GM18526 (cell line): ENCODE measurements around the gene INHBE.
A peak's percentile ranks its signal among the peaks of the same experiment; 100 is the strongest.

Experiments used
- POLR2A ChIP-seq: IDR thresholded peaks from 3 replicates; pipeline ENCODE4 v1.6.1; 2011; ENCODE audit not compliant: insufficient read length; ENCODE audit errors: extremely low read depth

Gene INHBE, protein sequence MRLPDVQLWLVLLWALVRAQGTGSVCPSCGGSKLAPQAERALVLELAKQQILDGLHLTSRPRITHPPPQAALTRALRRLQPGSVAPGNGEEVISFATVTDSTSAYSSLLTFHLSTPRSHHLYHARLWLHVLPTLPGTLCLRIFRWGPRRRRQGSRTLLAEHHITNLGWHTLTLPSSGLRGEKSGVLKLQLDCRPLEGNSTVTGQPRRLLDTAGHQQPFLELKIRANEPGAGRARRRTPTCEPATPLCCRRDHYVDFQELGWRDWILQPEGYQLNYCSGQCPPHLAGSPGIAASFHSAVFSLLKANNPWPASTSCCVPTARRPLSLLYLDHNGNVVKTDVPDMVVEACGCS

DNA sequence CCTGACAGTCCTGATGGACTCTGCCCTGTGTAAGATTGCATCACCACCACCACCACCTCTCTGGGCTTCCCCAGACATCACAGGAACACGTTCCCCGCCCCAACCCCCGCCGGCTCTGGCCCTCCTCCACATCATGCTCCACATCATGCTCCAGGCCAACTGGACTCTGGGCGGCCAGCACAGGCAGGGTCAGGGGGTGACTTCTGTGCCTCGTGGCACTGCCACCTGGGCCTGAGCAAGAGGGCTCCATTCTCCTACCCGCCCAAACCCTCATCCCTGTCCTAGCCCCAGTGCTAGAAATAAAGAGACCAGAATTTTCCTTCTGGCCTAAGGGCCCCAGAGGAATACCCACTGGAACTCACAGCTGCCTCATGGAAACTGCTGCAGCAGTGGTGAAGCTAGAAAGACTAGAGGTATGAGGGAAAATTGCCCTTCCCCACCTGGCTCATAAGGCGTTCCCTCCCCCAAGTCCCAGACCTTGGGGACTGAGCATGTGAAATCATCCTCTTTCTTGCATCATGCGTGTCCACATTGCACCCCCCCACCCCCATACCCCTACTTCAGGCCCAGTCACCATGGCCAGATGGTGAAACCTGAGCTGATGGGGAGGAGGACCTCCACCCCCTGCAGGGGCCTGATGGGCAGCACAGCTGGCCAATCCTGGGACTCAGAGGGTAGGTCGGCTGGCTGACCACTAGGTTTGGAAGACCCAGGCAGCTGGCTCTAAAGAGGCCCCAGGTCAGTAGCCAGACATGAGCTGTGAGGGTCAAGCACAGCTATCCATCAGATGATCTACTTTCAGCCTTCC is at the start of gene INHBE:
Gene INHBE, plus strand, starts transcription at position 742 of the 808 bp plus-strand sequence. CDS start 230 bp downstream, outside the sequence.
- no peak for TF ChIP-seq POLR2A

DNA sequence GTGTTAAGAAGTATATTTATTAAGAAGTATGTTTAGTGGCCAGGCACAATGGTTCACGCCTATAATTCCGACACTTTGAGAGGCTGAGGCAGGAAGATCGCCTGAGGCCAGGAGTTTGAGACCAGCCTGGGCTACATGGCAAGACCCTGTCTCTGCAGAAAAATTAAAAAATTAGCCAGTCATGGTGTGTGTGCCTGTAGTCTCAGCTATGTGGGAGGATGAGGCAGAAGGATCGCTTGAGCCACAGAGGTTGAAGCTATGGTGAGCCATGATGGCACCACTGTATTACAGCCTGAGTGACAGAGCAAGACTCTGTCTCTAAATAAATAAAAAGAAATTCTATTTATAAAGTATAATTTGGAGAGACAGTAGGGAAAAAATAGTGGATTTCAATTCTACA is 44.6 kb upstream of the INHBE start:
- no peak for TF ChIP-seq POLR2A

DNA sequence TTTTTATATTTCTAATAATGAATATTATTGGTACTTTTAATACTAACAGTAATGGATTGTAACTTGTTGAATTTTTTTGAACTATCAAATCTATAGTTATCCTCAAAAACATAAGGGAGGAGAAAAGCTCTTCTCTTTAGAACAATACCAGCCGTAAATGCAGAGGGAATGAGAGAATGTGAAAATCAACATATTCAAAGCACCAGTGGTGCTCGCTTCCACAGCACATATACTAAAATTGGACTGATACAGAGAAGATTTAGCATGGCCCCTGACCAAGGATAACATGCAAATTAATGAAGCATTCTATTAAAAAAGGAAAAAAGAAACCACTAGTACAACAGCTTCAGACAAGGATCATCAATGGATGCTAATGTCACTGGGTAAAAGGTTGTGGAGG is 40.0 kb upstream of the INHBE start:
- no peak for TF ChIP-seq POLR2A

DNA sequence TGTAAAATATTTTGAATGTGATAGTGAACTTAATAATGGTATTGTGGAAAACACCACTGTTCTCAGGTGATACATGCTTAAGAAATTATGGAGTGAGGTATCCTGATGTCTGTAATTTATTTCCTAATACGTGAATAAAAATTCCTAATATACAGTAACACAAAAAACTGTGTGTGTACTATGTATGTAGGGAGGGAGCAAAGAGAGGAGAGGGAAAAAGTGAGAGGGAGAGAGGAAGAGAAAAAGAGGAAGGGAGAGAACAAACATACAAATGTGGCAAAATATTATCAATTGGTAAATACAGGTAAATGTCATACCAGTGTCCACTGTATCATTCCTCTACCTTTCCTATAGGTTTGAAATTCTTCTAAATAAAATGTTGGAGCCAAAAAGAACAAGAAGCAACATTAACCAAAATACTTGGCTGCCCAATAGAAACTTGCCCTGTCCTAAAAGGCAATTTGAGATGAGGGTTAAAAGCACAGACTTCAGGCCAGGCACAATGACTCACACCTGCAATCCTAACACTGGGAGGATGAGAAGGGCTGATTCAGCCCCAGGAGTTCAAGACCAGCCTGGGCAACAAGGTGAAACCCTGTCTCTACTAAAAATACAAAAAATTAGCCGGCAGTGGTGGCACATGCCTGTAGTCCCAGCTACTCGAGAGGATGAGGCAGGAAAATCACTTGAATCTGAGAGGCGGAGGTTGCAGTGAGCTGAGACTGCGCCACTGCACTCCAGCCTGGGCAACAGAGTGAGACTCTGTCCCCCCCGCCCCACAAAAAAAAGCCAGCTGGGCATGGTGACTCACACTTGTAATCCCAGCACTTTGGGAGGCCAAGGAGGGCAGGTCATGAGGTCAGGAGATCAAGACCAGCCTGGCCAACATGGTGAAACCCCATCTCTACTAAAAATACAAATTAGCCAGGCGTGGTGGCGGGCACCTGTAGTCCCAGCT is 38.8 kb upstream of the INHBE start:
- TF ChIP-seq POLR2A = no peak

DNA sequence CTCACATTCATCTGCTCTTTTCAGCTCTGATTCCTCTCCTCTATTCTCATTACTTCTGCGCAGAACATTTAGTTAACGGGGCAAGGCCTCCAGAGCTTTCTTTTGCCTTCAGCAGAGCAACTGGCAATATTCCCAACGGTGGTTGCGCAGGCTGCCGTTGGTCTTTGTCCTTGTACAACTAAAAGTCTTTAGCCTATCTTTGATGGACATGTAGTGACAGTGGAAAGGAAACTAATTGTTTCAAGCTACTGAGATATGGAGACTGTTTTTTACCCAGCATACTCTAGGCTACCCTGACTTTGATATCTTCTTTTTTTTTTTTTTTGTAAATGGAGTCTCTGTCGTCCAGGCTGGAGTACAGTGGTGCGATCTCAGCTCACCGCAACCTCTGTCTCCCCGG is 36.9 kb upstream of the INHBE start:
- TF ChIP-seq POLR2A = no peak

DNA sequence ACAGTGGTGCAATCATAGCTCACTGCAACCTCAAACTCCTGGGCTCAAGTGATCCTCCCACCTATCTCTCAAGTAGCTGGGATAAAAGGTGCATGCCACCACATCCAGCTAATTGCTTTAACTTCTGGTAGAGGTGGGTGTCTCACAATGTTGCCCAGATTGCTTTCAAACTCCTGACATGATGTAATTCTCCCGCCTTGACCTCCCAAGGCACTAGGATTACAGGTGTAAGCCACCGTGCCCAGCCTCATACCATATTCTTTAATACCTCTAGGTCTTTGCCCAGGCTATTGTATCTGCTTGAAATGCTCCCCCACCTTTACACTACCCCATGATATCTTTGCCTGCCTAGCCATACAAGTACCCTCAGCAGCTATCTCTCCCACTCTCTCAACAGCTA is 35.6 kb upstream of the INHBE start:
- TF ChIP-seq POLR2A = no peak

DNA sequence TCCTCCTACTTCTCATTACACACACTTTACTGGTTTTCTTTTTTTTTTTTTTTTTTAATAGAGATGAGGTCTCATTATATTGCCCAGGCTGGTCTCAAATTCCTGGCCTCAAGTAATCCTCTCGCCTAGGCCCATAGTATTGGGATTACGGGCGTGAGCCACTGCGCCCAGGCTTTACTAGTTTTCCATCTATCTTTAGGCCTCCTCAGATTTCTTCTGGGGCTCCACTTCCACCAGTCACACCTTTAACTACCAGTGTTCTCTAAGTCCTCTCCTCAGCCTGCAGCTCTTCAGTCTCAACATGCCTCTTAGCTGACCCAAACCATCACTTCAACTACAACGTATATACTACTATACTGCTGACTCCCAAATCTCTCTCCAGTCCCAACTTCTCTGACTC is 34.6 kb upstream of the INHBE start:
- no peak for TF ChIP-seq POLR2A

DNA sequence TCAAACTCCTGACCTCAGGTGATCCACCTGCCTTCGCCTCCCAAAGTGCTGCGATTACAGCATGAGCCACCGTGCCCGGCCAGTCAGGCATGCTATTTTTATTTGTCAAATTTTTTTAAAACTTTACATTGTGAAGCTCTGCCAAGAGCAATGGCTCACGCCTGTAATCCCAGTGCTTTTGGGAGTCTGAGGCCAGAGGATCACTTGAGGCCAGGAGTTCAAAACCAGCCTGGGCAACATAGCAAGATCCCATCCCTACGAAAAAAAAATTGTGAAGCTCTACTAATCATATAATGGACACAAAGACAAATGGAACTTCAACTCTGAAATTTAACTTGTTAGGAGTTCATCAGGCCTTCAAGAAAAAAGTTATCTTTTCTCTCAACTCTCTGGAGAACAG is 26.1 kb upstream of the INHBE start:
- no peak for TF ChIP-seq POLR2A

DNA sequence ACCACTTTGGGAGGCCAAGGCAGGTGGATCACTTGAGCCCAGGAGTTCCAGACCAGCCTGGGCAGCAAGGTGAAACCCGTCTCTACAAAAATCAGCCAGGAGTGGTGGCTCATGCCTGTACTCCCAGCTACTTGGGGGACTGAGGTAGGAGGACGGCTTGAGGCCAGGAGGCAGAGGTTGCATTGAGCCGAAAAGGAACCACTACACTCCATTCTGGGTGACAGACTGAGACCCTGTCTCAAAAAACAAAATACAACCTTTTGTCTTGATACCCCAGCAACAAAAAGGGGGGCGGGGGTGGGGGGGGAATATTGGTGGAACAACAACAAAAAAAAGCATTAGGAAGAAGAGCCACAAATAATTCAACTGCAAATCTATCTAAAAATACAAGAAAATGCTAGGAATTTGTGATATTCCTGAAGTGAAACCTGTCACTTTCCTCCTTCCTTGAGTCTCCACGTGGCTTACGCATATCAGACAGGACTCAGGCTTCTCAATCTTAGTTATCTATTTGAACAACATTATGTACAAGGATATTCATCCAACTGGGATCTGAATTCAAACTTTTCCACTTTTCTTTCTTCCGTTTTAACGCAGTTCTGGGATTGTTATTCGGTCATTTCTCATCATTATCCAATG is 25.5 kb upstream of the INHBE start:
- TF ChIP-seq POLR2A = no peak

DNA sequence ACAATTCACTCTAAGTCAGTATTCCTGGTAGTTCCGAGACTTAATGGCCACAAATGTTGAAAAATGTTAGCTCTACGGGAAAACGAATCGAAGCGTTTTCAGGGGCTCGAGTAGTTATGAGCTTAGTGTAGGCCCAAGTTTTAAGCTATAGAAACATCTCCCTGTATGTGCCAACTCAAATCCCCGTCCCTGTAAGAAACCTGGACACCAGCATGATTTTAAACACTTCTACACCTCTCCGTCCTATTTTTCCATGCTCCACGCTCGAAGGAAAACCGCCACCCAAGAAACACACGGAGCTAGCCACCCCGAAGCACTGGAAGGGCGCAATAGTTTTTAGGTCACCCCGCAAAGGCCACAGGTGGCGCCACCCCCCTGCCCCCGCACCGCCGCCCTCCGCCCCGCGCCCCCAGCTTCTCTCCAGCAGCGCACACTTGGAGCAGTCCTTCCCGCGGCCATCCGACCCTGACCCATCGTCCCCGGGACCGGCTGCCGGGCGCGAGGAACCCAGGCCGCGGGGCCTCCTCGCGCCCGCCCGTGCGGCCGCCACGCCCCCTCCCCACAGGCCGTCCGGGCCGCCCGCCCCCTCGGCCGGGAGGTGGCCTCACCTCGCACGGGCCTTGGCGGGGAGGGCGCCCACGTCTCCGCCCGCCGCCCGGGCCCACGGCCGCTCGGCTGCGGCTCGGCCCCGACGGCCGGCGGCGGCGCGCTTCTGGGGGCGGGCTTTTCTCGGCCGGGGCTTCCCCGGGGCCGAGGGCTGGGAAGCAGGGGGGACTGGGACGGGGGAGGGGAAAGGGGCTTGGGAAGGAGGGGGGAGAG is 24.8 kb upstream of the INHBE start:
- no peak for TF ChIP-seq POLR2A

DNA sequence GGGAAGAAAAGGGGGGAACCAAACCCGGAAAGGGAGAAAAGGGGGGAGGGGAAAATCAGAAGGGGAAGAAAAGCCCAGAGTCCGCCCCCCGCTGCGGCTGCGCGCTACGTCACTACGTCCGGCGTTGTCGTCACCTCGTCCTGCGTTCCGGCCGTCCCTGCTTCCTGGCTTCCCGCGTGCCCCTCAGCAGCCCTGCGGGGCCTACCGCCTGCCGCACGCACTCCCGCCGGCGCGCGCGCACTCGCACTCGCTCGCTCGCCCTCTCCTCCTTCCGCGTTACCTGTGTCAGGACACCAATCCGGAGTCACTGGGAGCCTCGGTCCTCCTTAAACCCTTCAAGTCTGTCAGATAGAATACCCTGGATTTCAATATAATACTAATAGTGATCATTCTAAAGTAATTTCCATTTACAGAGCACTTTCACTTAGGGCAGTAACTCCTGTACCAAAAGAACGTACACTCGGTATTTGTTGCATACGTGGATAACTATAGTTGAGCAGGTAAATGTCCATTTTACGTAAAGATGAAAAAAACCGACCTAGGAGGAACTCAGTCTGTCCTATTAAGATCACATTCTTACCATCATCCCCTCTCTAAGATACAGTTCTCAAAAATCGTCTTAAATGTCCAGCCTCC is 24.1 kb upstream of the INHBE start, which contains the start of gene R3HDM2:
Gene R3HDM2, minus strand, starts transcription at position 113 of the 636 bp plus-strand sequence. CDS start 120,615 bp downstream, outside the sequence.
- TF ChIP-seq POLR2A = peak; percentile 95

DNA sequence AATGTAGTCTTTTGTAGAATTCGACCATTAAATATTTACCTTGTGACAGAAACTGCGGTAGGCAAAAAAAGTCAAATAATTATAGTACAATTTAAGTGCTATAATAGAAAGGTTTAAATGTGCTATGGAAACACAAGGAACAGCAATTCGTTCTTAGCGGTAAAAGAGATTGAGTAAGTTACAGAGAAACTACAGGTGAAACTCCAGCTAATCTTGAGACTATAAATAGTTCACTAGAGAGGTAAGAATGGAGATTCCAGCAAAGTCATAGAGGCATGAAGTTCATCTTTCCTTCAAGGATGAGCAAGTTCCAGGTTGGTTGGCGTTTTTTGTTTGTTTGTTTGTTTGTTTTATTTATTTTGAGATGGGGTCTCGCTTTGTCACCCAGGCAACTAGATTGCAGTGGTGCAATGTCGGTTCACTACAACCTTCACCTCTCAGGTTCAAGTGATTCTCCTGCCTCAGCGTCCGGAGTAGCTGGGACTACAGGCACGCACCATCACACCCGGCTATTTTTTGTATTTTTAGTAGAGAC is 23.4 kb upstream of the INHBE start:
- no peak for TF ChIP-seq POLR2A

DNA sequence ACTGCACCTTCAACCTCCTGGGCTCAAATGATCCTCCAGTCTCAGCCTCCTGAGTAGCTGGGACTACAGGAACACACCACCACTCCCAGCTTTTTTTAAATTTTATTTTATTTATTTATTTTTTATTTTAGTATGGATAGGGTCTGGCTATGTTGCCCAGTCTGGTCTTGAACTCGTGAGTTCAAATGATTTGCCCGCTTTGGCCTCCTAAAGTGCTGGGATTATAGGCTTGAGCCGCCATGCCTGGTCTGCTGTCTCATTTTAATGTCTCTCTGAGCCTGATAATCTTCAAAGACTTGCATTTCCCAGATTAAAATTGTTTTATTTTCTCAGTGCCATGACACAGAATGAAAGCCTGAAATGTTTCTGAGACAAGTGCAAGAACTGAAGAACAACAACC is 21.7 kb upstream of the INHBE start:
- no peak for TF ChIP-seq POLR2A
